HepG2 (cell line): Measurements from ENCODE around the gene E2F1. TPM values are rescaled to one million over a fixed set of nuclear protein-coding genes. Genes with fewer than 3 reads are reported as not detected.

Experiments used
- ARID3A ChIP-seq: IDR thresholded peaks from 2 replicates; pipeline ENCODE4 v1.6.1; 2012; ENCODE audit warnings: low read depth, low read length, improper control_type of control experiment
- BRD4 ChIP-seq: sonication (generic); formaldehyde crosslinking; IDR thresholded peaks from 2 replicates; pipeline ENCODE4 v1.4.0; 2020; ENCODE audit warnings: missing genetic modification reagents
- HMG20B ChIP-seq: conservative IDR thresholded peaks from 2 replicates; pipeline ENCODE4 v1.6.1; 2016; ENCODE audit warnings: missing genetic modification reagents, missing compliant biosample characterization
- JUN ChIP-seq: sonication (generic); formaldehyde crosslinking; IDR thresholded peaks from 2 replicates; pipeline ENCODE4 v1.4.0; 2020; ENCODE audit warnings: mild to moderate bottlenecking, missing genetic modification reagents
- KLF13 ChIP-seq: sonication (generic); formaldehyde crosslinking; IDR thresholded peaks from 2 replicates; pipeline ENCODE4 v1.4.0; 2020; ENCODE audit warnings: mild to moderate bottlenecking, missing genetic modification reagents
- PHF21A ChIP-seq: sonication (generic); formaldehyde crosslinking; IDR thresholded peaks from 2 replicates; pipeline ENCODE4 v1.5.0; 2020; ENCODE audit warnings: mild to moderate bottlenecking, missing genetic modification reagents
- RFXAP ChIP-seq: sonication (generic); formaldehyde crosslinking; IDR thresholded peaks from 2 replicates; pipeline ENCODE4 v1.4.0; 2020; ENCODE audit warnings: missing genetic modification reagents, borderline replicate concordance
- RXRA ChIP-seq: sonication (generic); formaldehyde crosslinking; IDR thresholded peaks from 2 replicates; pipeline ENCODE4 v1.5.1; 2020; ENCODE audit warnings: missing genetic modification reagents
- ZKSCAN5 ChIP-seq: sonication (generic); formaldehyde crosslinking; IDR thresholded peaks from 2 replicates; pipeline ENCODE4 v1.5.1; 2020; ENCODE audit warnings: mild to moderate bottlenecking, missing genetic modification reagents
- ZNF563 ChIP-seq: sonication (generic); formaldehyde crosslinking; IDR thresholded peaks from 2 replicates; pipeline ENCODE4 v1.8.0; 2022; ENCODE audit warnings: mild to moderate bottlenecking, moderate library complexity, missing genetic modification reagents
- ZNF720 ChIP-seq: sonication (generic); formaldehyde crosslinking; IDR thresholded peaks from 2 replicates; pipeline ENCODE4 v1.4.0; 2020; ENCODE audit warnings: missing genetic modification reagents
- polyA plus RNA-seq, 8 experiments: library from polyadenylated mRNA; depleted of rRNA in 3 of 8; stranded (reverse) in 7 of 8; unstranded in 1 of 8; fragments of >200 nt; fragmentation: Illumina TruSeq in 4 of 8; extraction: Trizol in 4 of 8; gene quantifications; 2 replicates each; pipeline versions ENCODE4 v1.2.1 to v1.2.3, GENCODE V29; 2011 to 2016; ENCODE audit warnings: low read depth in 4 of 8, missing spikeins in 1 of 8, mixed read lengths in 1 of 8; ENCODE audit not compliant: insufficient read depth in 1 of 8
- total RNA-seq, 5 experiments: library from RNA; depleted of rRNA; stranded (reverse); fragments of >200 nt; fragmentation: Illumina TruSeq; extraction: Trizol; gene quantifications; 2 replicates each; pipeline ENCODE4 v1.2.3, GENCODE V29; 2016; ENCODE audit warnings: low read depth in 1 of 5
- TF ChIP-seq, protein P1 (sequence below): sonication (generic); formaldehyde crosslinking; IDR thresholded peaks from 2 replicates; pipeline ENCODE4 v1.4.0; 2020; ENCODE audit warnings: missing genetic modification reagents, mild to moderate bottlenecking, borderline replicate concordance
- TF ChIP-seq, protein P2 (sequence below): IDR thresholded peaks from 2 replicates; pipeline ENCODE4 v1.6.1; 2016; ENCODE audit warnings: mild to moderate bottlenecking
- TF ChIP-seq, protein P3 (sequence below): sonication (generic); formaldehyde crosslinking; IDR thresholded peaks from 2 replicates; pipeline ENCODE4 v1.4.0; 2020; ENCODE audit warnings: missing genetic modification reagents
- TF ChIP-seq, protein P4 (sequence below): sonication (generic); formaldehyde crosslinking; IDR thresholded peaks from 2 replicates; pipeline ENCODE4 v1.5.1; 2020; ENCODE audit warnings: missing genetic modification reagents, mild to moderate bottlenecking, borderline replicate concordance
- TF ChIP-seq, protein P5 (sequence below): IDR thresholded peaks from 2 replicates; pipeline ENCODE4 v1.6.1; 2016; ENCODE audit warnings: control low read depth
- TF ChIP-seq, protein P6 (sequence below): sonication (generic); formaldehyde crosslinking; IDR thresholded peaks from 2 replicates; pipeline ENCODE4 v1.9.0; 2022; ENCODE audit warnings: low read depth, missing genetic modification reagents

The E2F1 gene
- total and polyA plus RNA-seq, 2 of the 13 experiments (the other 11 are each of a cell fraction or from before 2014, with no cell fraction given) = 25.5 to 39.4 TPM

GRCh38 chr20:33732166-33732970, 46.2 kb upstream of the E2F1 start (continued):
- TF ChIP-seq, protein P1, sequence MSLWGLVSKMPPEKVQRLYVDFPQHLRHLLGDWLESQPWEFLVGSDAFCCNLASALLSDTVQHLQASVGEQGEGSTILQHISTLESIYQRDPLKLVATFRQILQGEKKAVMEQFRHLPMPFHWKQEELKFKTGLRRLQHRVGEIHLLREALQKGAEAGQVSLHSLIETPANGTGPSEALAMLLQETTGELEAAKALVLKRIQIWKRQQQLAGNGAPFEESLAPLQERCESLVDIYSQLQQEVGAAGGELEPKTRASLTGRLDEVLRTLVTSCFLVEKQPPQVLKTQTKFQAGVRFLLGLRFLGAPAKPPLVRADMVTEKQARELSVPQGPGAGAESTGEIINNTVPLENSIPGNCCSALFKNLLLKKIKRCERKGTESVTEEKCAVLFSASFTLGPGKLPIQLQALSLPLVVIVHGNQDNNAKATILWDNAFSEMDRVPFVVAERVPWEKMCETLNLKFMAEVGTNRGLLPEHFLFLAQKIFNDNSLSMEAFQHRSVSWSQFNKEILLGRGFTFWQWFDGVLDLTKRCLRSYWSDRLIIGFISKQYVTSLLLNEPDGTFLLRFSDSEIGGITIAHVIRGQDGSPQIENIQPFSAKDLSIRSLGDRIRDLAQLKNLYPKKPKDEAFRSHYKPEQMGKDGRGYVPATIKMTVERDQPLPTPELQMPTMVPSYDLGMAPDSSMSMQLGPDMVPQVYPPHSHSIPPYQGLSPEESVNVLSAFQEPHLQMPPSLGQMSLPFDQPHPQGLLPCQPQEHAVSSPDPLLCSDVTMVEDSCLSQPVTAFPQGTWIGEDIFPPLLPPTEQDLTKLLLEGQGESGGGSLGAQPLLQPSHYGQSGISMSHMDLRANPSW (CRISPR knock-in tag) = no peak
- TF ChIP-seq ZNF720 (CRISPR knock-in tag) (no peak), ZKSCAN5 (CRISPR knock-in tag) (peak; percentile 59; the same call in 1 of the 2 replicates), KLF13 (CRISPR knock-in tag) (peak; percentile 25; the same call in 1 of the 2 replicates), JUN (CRISPR knock-in tag) (no peak; the same call in 1 of the 2 replicates), HMG20B (no peak), ARID3A (peak; percentile 39), RXRA (CRISPR knock-in tag) (peak; percentile 5; the same call in 1 of the 2 replicates), BRD4 (peak; percentile 14; the same call in 1 of the 2 replicates), PHF21A (CRISPR knock-in tag) (peak; percentile 75; the same call in 1 of the 2 replicates), ZNF563 (CRISPR knock-in tag) (peak; percentile 97), RFXAP (CRISPR knock-in tag) (no peak)
- TF ChIP-seq, protein P2, sequence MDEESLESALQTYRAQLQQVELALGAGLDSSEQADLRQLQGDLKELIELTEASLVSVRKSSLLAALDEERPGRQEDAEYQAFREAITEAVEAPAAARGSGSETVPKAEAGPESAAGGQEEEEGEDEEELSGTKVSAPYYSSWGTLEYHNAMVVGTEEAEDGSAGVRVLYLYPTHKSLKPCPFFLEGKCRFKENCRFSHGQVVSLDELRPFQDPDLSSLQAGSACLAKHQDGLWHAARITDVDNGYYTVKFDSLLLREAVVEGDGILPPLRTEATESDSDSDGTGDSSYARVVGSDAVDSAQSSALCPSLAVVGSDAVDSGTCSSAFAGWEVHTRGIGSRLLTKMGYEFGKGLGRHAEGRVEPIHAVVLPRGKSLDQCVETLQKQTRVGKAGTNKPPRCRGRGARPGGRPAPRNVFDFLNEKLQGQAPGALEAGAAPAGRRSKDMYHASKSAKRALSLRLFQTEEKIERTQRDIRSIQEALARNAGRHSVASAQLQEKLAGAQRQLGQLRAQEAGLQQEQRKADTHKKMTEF = peak; percentile 31; the same call in 1 of the 2 replicates
- TF ChIP-seq, protein P3, sequence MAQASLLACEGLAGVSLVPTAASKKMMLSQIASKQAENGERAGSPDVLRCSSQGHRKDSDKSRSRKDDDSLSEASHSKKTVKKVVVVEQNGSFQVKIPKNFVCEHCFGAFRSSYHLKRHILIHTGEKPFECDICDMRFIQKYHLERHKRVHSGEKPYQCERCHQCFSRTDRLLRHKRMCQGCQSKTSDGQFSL (CRISPR knock-in tag) = peak; percentile 81
- TF ChIP-seq, protein P4, sequence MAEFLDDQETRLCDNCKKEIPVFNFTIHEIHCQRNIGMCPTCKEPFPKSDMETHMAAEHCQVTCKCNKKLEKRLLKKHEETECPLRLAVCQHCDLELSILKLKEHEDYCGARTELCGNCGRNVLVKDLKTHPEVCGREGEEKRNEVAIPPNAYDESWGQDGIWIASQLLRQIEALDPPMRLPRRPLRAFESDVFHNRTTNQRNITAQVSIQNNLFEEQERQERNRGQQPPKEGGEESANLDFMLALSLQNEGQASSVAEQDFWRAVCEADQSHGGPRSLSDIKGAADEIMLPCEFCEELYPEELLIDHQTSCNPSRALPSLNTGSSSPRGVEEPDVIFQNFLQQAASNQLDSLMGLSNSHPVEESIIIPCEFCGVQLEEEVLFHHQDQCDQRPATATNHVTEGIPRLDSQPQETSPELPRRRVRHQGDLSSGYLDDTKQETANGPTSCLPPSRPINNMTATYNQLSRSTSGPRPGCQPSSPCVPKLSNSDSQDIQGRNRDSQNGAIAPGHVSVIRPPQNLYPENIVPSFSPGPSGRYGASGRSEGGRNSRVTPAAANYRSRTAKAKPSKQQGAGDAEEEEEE (CRISPR knock-in tag) = 0 out of 2 replicates have a peak, but pooled peaks have one; percentile 29
- TF ChIP-seq, protein P5, sequence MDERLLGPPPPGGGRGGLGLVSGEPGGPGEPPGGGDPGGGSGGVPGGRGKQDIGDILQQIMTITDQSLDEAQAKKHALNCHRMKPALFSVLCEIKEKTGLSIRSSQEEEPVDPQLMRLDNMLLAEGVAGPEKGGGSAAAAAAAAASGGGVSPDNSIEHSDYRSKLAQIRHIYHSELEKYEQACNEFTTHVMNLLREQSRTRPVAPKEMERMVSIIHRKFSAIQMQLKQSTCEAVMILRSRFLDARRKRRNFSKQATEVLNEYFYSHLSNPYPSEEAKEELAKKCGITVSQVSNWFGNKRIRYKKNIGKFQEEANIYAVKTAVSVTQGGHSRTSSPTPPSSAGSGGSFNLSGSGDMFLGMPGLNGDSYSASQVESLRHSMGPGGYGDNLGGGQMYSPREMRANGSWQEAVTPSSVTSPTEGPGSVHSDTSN = no peak
- TF ChIP-seq, protein P6, sequence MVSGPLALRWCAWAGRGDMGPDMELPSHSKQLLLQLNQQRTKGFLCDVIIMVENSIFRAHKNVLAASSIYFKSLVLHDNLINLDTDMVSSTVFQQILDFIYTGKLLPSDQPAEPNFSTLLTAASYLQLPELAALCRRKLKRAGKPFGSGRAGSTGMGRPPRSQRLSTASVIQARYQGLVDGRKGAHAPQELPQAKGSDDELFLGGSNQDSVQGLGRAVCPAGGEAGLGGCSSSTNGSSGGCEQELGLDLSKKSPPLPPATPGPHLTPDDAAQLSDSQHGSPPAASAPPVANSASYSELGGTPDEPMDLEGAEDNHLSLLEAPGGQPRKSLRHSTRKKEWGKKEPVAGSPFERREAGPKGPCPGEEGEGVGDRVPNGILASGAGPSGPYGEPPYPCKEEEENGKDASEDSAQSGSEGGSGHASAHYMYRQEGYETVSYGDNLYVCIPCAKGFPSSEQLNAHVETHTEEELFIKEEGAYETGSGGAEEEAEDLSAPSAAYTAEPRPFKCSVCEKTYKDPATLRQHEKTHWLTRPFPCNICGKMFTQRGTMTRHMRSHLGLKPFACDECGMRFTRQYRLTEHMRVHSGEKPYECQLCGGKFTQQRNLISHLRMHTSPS (CRISPR knock-in tag) = peak; percentile 60
